ENCODE results near the gene TADA2A. TPM values are rescaled to one million over a fixed set of nuclear protein-coding genes. Genes with fewer than 3 reads are reported as not detected.
A peak's percentile ranks its signal among the peaks of the same experiment; 100 is the strongest.

The TADA2A gene
- total and polyA plus RNA-seq, 2 of the 8 experiments (the other 6 are each of a cell fraction or from before 2014, with no cell fraction given), result 8.4 to 18.5 TPM

DNA sequence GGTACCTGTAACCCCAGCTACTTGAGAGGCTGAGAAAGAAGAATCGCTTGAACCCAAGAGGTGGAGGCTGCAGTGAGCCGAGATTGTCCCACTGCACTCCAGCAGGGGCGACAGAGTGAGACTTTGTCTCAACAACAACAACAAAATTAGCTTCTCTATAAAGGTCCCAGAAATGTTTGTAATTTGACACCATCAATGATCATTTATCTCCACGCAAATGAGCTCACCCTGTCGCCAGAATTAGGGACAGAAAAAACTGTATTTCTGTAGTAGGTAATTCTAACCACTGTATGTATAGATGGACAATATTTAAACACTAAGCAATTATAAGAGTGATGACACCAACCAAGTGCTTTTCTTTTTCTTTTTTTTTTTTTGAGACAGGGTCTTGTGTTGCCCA is 20.2 kb upstream of the TADA2A start:
- H2BK12ac ChIP-seq (ENCODE audit: low read depth, low read length), result no peak overlapping the region
- H2AK5ac ChIP-seq (ENCODE audit: low read depth, low read length), result no peak overlapping the region
- no peaks in the 10 kb centered on the region for H3K27me3 ChIP-seq (replicated peaks in 1 of 4; ENCODE audit: control insufficient read depth in 3 of 4, extremely low read depth in 1 of 4, insufficient read depth in 3 of 4, low read length in 3 of 4)
- H3K4me1 ChIP-seq (replicated peaks in 1 of 4; ENCODE audit: control insufficient read depth in 3 of 4, insufficient read depth in 4 of 4, low read length in 3 of 4), result no peaks in the 10 kb centered on the region
- no peak overlapping the region for H2BK120ac ChIP-seq (replicated peaks; ENCODE audit: low read depth, low read length)
- no peaks in the 10 kb centered on the region for H3K36me3 ChIP-seq (ENCODE audit: control insufficient read depth in 2 of 4, insufficient read depth in 4 of 4, low read length in 3 of 4)
- no peak overlapping the region for H3K9ac ChIP-seq (replicated peaks in 1 of 4; ENCODE audit: extremely low read depth in 1 of 4, low read depth in 3 of 4, low read length in 3 of 4)
- ChIA-PET CTCF (ENCODE audit: partially characterized antibody) (interaction anchor here (0.7 to 9.1 kb wide), 13 partner anchors 8 to 132 kb away, joined by 3 to 126 read pairs (median 3); partner anchors contain the start of gene C17orf78), POLR2A (ENCODE audit: partially characterized antibody) (interaction anchor here (0.7 to 2.5 kb wide), 3 partner anchors 10 to 22 kb away, joined by 3 to 7 read pairs (median 6); partner anchors contain the start of genes ACACA and TADA2A)
- H3K4ac ChIP-seq (replicated peaks; ENCODE audit: insufficient read length, low read depth, low read length), result no peak overlapping the region
- H3K56ac ChIP-seq (replicated peaks; ENCODE audit: insufficient read length, low read depth, low read length), result no peak overlapping the region
- DNase-seq (ENCODE audit: low read depth in 1 of 2, low spot score in 2 of 2), result no peak
- H3K79me1 ChIP-seq (ENCODE audit: low read depth, low read length), result no peaks in the 10 kb centered on the region
- H3K9me3 ChIP-seq (ENCODE audit: insufficient read depth in 2 of 2, low read depth in 1 of 2, low read length in 1 of 2), result no peaks in the 10 kb centered on the region
- H4K8ac ChIP-seq (ENCODE audit: extremely low read depth, insufficient read depth, low read length), result no peak overlapping the region
- H3K4me2 ChIP-seq (ENCODE audit: insufficient read depth in 1 of 2, low read depth in 2 of 2, low read length in 2 of 2), result no peak overlapping the region
- H4K20me1 ChIP-seq (replicated peaks in 1 of 2; ENCODE audit: control insufficient read depth in 1 of 2, insufficient read depth in 2 of 2, low read length in 2 of 2), result no peaks in the 10 kb centered on the region
- no peak overlapping the region for H3K27ac ChIP-seq (ENCODE audit: low read depth, low read length)
- H3K14ac ChIP-seq (ENCODE audit: insufficient read length), result no peak overlapping the region
- no peaks in the 10 kb centered on the region for H3K23me2 ChIP-seq (ENCODE audit: low read depth, low read length)
- no peak overlapping the region for H2BK20ac ChIP-seq (ENCODE audit: low read length)
- no peak overlapping the region for H3K18ac ChIP-seq (ENCODE audit: extremely low read depth, low read length)
- WGBS, 2 experiments (ENCODE audit: extremely low coverage in 1 of 2, insufficient coverage in 1 of 2, insufficient read length in 1 of 2, insufficient replicate concordance in 2 of 2, low coverage in 1 of 2, low lambda C conversion rate in 2 of 2, missing lambda C conversion rate in 1 of 2), result 78% methylated on average over 5 of the region's 5 CpGs; no CpG with 5 or more reads in 1 of the 2 experiments
- no peak overlapping the region for H4K5ac ChIP-seq (ENCODE audit: insufficient read length, low read depth, low read length)
- H3K23ac ChIP-seq (ENCODE audit: insufficient read length), result no peak overlapping the region
- no peak overlapping the region for H2AFZ ChIP-seq (ENCODE audit: low read length)
- no peak overlapping the region for H4K91ac ChIP-seq (replicated peaks; ENCODE audit: insufficient read length, low read length)
- no peak overlapping the region for H2BK15ac ChIP-seq (ENCODE audit: low read length)
- no peaks in the 10 kb centered on the region for H3K79me2 ChIP-seq (ENCODE audit: control insufficient read depth in 1 of 2, insufficient read depth in 2 of 2, low read length in 2 of 2)
- TF ChIP-seq, protein P1, sequence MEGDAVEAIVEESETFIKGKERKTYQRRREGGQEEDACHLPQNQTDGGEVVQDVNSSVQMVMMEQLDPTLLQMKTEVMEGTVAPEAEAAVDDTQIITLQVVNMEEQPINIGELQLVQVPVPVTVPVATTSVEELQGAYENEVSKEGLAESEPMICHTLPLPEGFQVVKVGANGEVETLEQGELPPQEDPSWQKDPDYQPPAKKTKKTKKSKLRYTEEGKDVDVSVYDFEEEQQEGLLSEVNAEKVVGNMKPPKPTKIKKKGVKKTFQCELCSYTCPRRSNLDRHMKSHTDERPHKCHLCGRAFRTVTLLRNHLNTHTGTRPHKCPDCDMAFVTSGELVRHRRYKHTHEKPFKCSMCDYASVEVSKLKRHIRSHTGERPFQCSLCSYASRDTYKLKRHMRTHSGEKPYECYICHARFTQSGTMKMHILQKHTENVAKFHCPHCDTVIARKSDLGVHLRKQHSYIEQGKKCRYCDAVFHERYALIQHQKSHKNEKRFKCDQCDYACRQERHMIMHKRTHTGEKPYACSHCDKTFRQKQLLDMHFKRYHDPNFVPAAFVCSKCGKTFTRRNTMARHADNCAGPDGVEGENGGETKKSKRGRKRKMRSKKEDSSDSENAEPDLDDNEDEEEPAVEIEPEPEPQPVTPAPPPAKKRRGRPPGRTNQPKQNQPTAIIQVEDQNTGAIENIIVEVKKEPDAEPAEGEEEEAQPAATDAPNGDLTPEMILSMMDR (IDR thresholded peaks at IDR 0.05; ENCODE audit: control extremely low read depth in 1 of 3, insufficient read depth in 1 of 3, low read depth in 1 of 3, low read length in 3 of 3), result peak; percentile 9 to 40 (median 25); a peak in 2 of 4 replicates
- no peak for TF ChIP-seq SIX5 (IDR thresholded peaks at IDR 0.05; ENCODE audit: low read depth, low read length)
- no peak overlapping the region for H2BK5ac ChIP-seq (ENCODE audit: low read depth, low read length)
- H3K4me3 ChIP-seq (ENCODE audit: extremely low read depth in 1 of 4, insufficient read depth in 2 of 4, low read depth in 3 of 4, low read length in 4 of 4), result no peak overlapping the region
- no peak for FAIRE-seq
